Sigmoid colon (tissue), 7 donors: ENCODE data around the gene TCAP. TPM values are rescaled to one million over a fixed set of nuclear protein-coding genes. Genes with fewer than 3 reads are reported as not detected.

Experiments
- DNase-seq: peaks from one replicate; pipeline ENCODE4 v3.0.0-alpha.2; 2019
- H3K27ac ChIP-seq, 4 donors: fragments of 200-600 bp; sonication (generic); one replicate each; pipeline ENCODE4 v1.5.1; 2016 to 2019; ENCODE audit warnings: mild to moderate bottlenecking in 1 of 4
- H3K27me3 ChIP-seq, 3 donors: fragments of 200-600 bp; sonication (generic); one replicate each; pipeline ENCODE4 v1.5.1; 2019; ENCODE audit warnings: mild to moderate bottlenecking in 1 of 3
- H3K36me3 ChIP-seq, 4 donors: fragments of 200-600 bp; sonication (generic); one replicate each; pipeline ENCODE4 v1.5.1; 2016 to 2019
- H3K4me1 ChIP-seq, 4 donors: fragments of 200-600 bp; sonication (generic); one replicate each; pipeline ENCODE4 v1.5.1; 2017 to 2019
- H3K4me3 ChIP-seq, 4 donors: fragments of 200-600 bp; sonication (generic); one replicate each; pipeline ENCODE4 v1.5.1; 2017 to 2019; ENCODE audit warnings: mild to moderate bottlenecking in 2 of 4, moderate library complexity in 1 of 4
- H3K9me3 ChIP-seq, 4 donors: fragments of 200-600 bp in 3 of 4; sonication (generic) in 3 of 4; one replicate each; pipeline versions ENCODE4 v1.5.1 to v1.6.1; 2013 to 2019
- CTCF ChIP-seq, 4 experiments: fragments of 450-650 bp in 3 of 4; fragments of 200-600 bp in 1 of 4; IDR thresholded peaks; one replicate each; pipeline ENCODE4 v1.5.1; 2016 to 2019; ENCODE audit warnings: antibody characterized with exemption in 4 of 4, mild to moderate bottlenecking in 3 of 4, moderate library complexity in 2 of 4
- EP300 ChIP-seq, 4 donors: sonication (generic); formaldehyde crosslinking; IDR thresholded peaks; one replicate each; pipeline ENCODE4 v1.6.1; 2017; ENCODE audit warnings: antibody characterized with exemption in 4 of 4
- POLR2A ChIP-seq, 2 donors: fragments of 450-650 bp; IDR thresholded peaks; one replicate each; pipeline ENCODE4 v1.6.1; 2016; ENCODE audit warnings: antibody characterized with exemption in 2 of 2, mild to moderate bottlenecking in 2 of 2, moderate library complexity in 2 of 2
- POLR2AphosphoS5 ChIP-seq, 4 donors: sonication (generic); formaldehyde crosslinking; IDR thresholded peaks; one replicate each; pipeline ENCODE4 v1.6.1; 2017; ENCODE audit warnings: antibody characterized with exemption in 4 of 4
- WGBS, 2 donors: extraction: QIAGEN DNeasy Blood & Tissue Kit; methylation state at CpG; one replicate each; pipeline ENCODE4 v1.1.7; 2013; 5-methylcytosine and 5-hydroxymethylcytosine counted together
- intact Hi-C: fragments of 100-400 bp; cut with DNase I; formaldehyde crosslinking; loops from one replicate; pipeline ENCODE4 v1.15.1; 2023
- polyA plus RNA-seq, 3 donors: library from polyadenylated mRNA; stranded (reverse); fragments of 200-250 nt; gene quantifications; one replicate each; pipeline ENCODE4 v1.2.3, GENCODE V29; 2013
- total RNA-seq, 4 donors: library from RNA; depleted of rRNA; stranded (reverse); fragments of >200 nt; gene quantifications; one replicate each; pipeline ENCODE4 v1.1.0, GENCODE V29; 2016
- donor health status: healthy with polysubstance abuse.
- donor health status: Bipolar disorder and iron deficiency.
- donor health status: healthy.

Gene TCAP
- total and polyA plus RNA-seq, 7 donors: 0.49 to 3.5 (median 1.1) TPM; not detected in 1

DNA sequence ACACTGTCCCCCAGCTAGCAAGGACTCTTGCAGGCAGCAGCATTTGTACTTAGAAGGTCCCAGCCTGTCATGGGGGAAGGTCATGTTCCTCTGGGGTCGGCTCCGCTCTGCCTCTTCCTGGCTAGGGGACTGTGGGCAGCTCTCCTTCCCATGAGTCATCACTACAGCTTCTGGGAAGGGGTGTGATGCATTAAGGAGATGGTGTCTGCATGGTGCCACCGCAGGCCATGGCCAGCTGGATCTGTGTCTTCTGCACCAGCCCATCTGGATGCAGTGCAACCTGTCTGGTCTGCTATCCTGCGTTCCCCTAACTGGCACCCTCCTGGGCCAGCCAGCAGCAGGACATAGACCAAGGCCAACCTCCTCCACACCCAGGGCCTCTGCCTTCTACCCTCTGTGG, 21.9 kb upstream of the TCAP start:
- no peaks in the 10 kb centered on the region for H3K27me3 ChIP-seq
- H3K4me1 ChIP-seq: peaks cover 0 to 44% (median 29%) of the 10 kb centered on the region in 4 donors
- no peak for DNase-seq
- 82 to 84% methylated on average over 4 of the region's 4 CpGs for WGBS, 2 donors
- no peak overlapping the region for H3K4me3 ChIP-seq
- intact Hi-C loops: no loop called here
- TF ChIP-seq POLR2AphosphoS5 (IDR thresholded peaks at IDR 0.05) (no peak), EP300 (IDR thresholded peaks at IDR 0.05) (no peak), POLR2A (IDR thresholded peaks at IDR 0.05) (no peak), CTCF (IDR thresholded peaks at IDR 0.05) (no peak)
- no peak overlapping the region for H3K27ac ChIP-seq
- H3K36me3 ChIP-seq: no peaks in the 10 kb centered on the region
- H3K9me3 ChIP-seq: no peaks in the 10 kb centered on the region

DNA sequence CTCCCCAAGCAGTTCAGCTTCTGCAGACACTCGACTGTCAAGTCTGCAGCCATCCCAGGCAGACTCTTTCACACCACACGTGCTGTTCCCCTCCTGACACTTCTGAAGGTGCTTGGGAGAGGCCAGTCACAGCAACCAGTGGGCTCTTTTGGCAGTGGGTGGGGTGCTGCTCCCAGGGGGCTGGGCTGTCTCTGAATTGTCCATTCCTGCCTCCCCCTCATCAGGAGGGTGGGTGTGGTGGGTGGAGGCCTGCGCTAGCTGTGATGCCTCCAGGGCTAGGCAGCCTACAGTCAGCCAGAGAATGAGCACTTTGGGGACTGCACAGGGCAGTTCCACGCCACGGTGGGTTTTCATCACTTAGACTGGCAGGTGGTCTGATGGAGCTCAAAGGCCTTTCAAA, 17.9 kb upstream of the TCAP start:
- WGBS, 2 donors: 85 to 86% methylated on average over 5 of the region's 5 CpGs
- H3K4me1 ChIP-seq: peaks cover 0 to 11% (median 2%) of the 10 kb centered on the region in 4 donors

GRCh38 chr17:39648616-39649366, 16.4 kb upstream of the TCAP start:
- intact Hi-C loops: no loop called here
- Histone ChIP-seq H3K4me1 (no peaks in the 10 kb centered on the region), H3K9me3 (no peaks in the 10 kb centered on the region), H3K27me3 (no peaks in the 10 kb centered on the region), H3K27ac (no peak overlapping the region), H3K4me3 (no peak overlapping the region), H3K36me3 (no peaks in the 10 kb centered on the region)
- no peak for DNase-seq
- WGBS, 2 donors: 83 to 90% methylated on average over 15 of the region's 15 CpGs
- no peak for TF ChIP-seq EP300 (IDR thresholded peaks at IDR 0.05)
- TF ChIP-seq POLR2AphosphoS5 (IDR thresholded peaks at IDR 0.05): no peak
- TF ChIP-seq POLR2A (IDR thresholded peaks at IDR 0.05): no peak
- no peak for TF ChIP-seq CTCF (IDR thresholded peaks at IDR 0.05)

More for the DNA sequence above, 17.9 kb upstream of the TCAP start:
- TF ChIP-seq POLR2AphosphoS5 (IDR thresholded peaks at IDR 0.05) (no peak), EP300 (IDR thresholded peaks at IDR 0.05) (no peak), CTCF (IDR thresholded peaks at IDR 0.05) (no peak), POLR2A (IDR thresholded peaks at IDR 0.05) (no peak)
- no peak overlapping the region for H3K27ac ChIP-seq
- intact Hi-C loops: no loop called here
- H3K4me3 ChIP-seq: no peak overlapping the region
- no peaks in the 10 kb centered on the region for H3K9me3 ChIP-seq
- no peaks in the 10 kb centered on the region for H3K36me3 ChIP-seq
- H3K27me3 ChIP-seq: no peaks in the 10 kb centered on the region
- DNase-seq: no peak

DNA sequence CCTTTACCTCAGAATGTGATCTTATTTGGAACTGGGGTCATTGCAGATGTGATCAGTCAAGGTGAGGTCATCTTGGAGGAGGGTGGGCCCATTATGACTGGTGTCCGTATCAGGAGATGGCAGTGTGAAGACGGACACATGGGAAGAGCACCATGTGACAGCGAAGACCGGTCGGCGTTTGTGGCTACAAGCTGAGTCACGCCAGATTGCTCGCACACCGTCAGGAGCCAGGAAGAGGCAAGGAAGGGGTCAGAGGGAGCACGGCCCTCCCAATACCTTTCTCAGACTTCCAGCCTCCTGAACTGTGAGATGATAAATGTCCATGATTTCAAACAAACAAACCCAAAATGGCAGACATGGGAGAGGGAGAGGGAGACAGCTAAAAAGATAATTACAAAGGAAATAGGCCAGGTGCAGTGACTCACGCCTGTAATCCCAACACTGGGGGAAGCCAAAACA, 15.0 kb upstream of the TCAP start:
- WGBS, 2 donors: 92 to 93% methylated on average over 11 of the region's 11 CpGs

More for the DNA sequence above, 15.0 kb upstream of the TCAP start:
- intact Hi-C loops: no loop called here
- no peak overlapping the region for H3K27ac ChIP-seq
- no peak for DNase-seq
- no peaks in the 10 kb centered on the region for H3K36me3 ChIP-seq
- no peaks in the 10 kb centered on the region for H3K9me3 ChIP-seq
- no peaks in the 10 kb centered on the region for H3K27me3 ChIP-seq
- no peak for TF ChIP-seq POLR2A (IDR thresholded peaks at IDR 0.05)
- no peak for TF ChIP-seq POLR2AphosphoS5 (IDR thresholded peaks at IDR 0.05)
- TF ChIP-seq CTCF (IDR thresholded peaks at IDR 0.05): no peak
- TF ChIP-seq EP300 (IDR thresholded peaks at IDR 0.05): no peak
- no peak overlapping the region for H3K4me3 ChIP-seq
- no peaks in the 10 kb centered on the region for H3K4me1 ChIP-seq
